Activated T-cell treated with anti-CD3 and anti-CD28 coated beads, Interleukin-2, amount 50 U/mL, for 4 hours (primary cell): Measurements from ENCODE around the gene NFIX. TPM values are rescaled to one million over a fixed set of nuclear protein-coding genes. Genes with fewer than 3 reads are reported as not detected.

Source experiments
- ATAC-seq, 2 donors: fragments of 200-7000 bp; cut with Tn5 transposase; one replicate each; pipeline ENCODE4 v1.10.0; 2021
- DNase-seq: peaks from one replicate; pipeline ENCODE4 v3.0.0-alpha.2; 2020
- H3K27me3 Mint-ChIP-seq: one replicate; pipeline ENCODE4 v1.8.0; 2021; ENCODE audit warnings: low read depth, mixed read lengths
- H3K36me3 Mint-ChIP-seq: one replicate; pipeline ENCODE4 v1.8.0; 2022; ENCODE audit warnings: mixed read lengths; ENCODE audit not compliant: insufficient read depth
- H3K4me1 Mint-ChIP-seq: one replicate; pipeline ENCODE4 v1.8.0; 2021; ENCODE audit warnings: low read depth, mixed read lengths
- H3K4me3 Mint-ChIP-seq: one replicate; pipeline ENCODE4 v1.8.0; 2021; ENCODE audit warnings: mild to moderate bottlenecking, moderate library complexity, mixed read lengths
- H3K9me3 Mint-ChIP-seq: one replicate; pipeline ENCODE4 v1.8.0; 2021; ENCODE audit warnings: mixed read lengths
- total RNA-seq, 3 donors: library from RNA; stranded (reverse); gene quantifications; one replicate each; pipeline ENCODE4 v1.2.1, GENCODE V29; 2021

Gene NFIX
- total RNA-seq, 3 donors from 2014 or later = 11.1 to 20.4 (median 16.1) TPM

DNA sequence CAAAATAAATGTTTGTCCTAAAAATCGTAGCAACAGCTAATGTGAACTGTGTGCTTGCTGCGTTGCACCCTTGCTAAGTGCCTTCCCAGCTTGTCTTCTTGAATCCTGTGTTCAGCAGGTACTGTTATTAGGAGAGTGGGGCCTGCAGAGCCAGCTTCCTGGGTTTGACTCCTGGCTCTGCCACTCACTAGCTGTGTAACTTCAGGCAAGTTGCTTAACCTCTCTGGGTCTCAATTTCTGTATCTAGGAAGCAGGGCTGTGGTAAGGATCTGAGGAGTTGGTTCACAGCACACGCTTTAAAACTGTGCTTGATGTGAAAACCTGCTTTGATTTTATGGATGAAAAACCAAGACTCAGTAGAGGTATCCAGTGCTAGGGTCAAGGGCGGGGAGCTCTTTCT lies 10.0 kb downstream of the NFIX start:
- DNase-seq (no peak), ATAC-seq (no peak)
- Mint-ChIP-seq H3K4me3 (no peak overlapping the region), H3K36me3 (peaks cover 3% of the 10 kb centered on the region), H3K9me3 (no peaks in the 10 kb centered on the region), H3K27me3 (peaks cover 21% of the 10 kb centered on the region), H3K4me1 (no peaks in the 10 kb centered on the region)

DNA sequence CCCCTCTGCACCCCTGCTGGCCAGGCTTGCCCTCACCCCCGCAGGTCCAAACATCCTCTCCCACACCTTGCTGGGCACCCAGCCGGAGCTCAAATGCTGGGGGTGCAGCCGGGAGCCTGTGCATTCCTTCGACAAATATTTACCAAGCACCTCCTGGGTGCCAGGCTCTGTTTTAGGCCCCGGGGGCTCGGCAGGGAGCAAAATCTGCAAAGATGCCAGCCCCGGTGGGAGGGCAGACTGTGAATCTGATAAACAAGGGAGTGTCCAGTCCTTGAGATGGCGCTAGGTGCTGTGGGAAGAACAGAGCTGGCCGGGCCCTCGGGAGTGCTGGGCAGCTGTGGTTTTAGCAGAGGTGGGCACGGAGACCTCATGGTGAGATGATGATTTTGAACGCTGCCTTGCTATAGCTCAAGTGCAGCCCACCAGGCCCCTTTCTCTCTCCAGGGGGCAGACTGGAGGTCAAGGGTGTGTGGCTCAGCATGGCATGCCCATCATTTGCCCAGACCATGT lies 10.6 kb downstream of the NFIX start:
- ATAC-seq = no peak
- H3K27me3 Mint-ChIP-seq = peaks cover 28% of the 10 kb centered on the region
- no peak overlapping the region for H3K4me3 Mint-ChIP-seq
- no peaks in the 10 kb centered on the region for H3K4me1 Mint-ChIP-seq
- no peak for DNase-seq
- no peaks in the 10 kb centered on the region for H3K9me3 Mint-ChIP-seq
- H3K36me3 Mint-ChIP-seq = peaks cover 3% of the 10 kb centered on the region

DNA sequence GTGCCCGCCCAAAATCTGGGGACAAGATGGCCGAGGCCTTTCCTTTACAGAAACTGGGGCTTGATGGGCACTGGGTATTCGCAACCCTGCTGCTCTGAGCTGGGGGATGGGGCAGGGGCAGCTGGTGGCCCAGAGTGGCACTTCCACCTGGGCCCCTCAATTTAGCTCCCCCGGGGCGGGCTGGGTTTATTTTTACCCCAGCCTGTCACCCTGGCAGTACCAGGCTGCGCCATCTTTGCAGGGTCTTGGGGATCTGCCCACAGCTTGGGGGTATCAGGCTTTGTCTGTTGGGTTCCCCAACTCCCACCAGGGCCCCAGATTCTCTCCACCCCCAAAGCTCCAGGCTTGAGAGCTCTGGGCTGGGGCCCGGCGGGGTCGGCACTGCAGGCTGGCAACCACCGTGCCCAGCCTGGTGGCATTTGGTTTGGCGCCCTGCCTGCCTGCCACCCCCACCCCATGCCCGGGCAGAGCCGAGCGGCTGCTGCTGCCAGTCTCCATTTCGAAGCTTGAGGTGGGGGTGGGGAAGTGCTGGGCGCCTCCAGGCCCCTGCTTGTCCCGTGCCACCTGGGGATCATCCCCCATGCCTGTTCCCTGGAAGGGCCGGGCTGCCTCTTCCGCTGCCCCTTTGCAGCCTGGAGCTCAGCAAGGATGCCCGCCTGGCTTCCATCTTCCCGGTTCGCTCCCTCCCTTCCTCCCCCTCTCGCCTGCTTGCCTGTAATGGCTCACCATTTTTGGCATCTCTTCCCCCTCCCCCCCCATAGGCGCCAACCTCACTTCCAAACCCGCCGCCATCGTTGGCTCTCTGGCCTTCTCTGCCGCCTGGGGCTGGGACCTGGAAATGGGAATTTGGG lies 11.4 kb downstream of the NFIX start:
- Mint-ChIP-seq H3K4me3 (no peak overlapping the region), H3K9me3 (no peaks in the 10 kb centered on the region), H3K4me1 (no peaks in the 10 kb centered on the region), H3K27me3 (peaks cover 35% of the 10 kb centered on the region), H3K36me3 (peaks cover 3% of the 10 kb centered on the region)
- ATAC-seq (no peak), DNase-seq (no peak)

DNA sequence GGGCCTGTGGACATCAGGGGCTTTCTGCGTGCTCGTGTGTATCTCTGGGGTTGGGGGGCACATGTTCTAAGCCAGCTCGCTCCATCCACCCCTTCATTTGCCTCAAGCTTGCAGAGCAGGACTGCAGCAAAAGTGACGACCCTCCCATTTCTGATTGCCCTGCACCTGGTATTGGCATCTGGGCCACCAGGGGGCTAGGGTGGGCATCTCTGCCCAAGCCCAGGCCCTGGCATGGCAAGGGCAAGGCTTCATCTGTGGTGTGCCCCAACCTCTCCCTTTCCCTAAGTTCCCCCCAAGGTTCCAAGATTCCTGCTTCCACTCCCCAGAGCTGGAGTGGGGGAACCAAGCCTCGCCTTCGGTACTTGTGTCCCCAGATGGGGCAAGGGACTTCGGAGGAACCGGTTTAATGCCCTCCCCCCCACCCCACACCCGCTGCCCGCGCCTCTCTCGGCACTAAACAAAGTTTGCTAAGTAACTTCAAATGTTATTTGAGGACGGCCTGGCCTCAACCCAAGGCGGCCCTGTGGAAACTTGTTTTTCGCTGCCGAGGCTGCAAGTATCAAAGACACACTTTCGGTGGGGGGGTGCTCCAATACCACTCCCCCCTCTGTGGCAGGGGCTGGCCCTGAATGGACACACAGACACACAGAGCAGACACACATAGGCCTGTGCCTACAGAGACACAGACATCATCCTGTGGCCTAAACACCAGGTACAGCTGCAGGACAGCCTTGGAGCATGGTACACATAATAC lies 12.2 kb downstream of the NFIX start:
- Mint-ChIP-seq H3K36me3 (peaks cover 3% of the 10 kb centered on the region), H3K9me3 (no peaks in the 10 kb centered on the region), H3K4me1 (peaks cover under 1% of the 10 kb centered on the region), H3K27me3 (peaks cover 41% of the 10 kb centered on the region), H3K4me3 (no peak overlapping the region)
- ATAC-seq (no peak), DNase-seq (no peak)

DNA sequence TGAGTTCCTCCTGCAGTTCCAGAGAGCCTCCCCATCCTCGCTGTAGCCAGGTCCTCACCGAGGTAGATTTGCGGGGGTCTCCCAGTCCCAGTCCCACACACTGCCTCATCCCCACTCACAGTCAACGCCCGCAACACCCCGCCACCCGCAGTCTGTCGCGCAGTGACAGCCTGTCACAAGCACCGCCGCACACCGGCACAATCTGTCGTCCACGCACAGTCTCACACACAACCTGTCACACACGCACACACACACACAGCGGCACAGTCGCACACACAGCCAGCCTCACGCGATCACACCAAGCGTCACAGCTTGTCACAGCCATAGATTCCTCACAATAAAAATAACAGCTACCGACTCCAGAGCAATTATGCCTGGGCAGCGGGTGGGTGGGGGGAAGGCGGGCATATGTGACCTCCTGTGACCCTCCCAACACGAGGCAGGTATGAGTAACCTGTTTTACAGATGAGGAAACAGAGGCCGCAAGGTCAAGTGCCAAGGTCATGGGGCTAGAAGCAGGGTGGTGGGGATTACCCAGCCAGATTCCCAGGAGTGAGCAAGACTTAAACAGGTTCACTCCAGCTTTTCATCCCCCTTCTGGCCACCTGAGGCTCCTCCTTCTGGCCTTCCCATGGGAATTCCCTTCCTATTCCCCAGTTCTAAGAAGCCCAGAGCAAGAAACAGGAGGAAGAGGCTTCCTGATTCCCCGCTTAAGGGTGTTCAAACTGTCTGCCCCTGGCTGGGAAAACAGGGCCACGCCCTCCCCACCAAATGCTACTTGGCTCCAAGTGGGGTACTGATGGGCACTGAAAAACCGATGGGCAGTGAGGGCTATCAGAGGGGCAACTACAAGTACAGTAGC lies 13.9 kb downstream of the NFIX start:
- H3K4me1 Mint-ChIP-seq = peaks cover 15% of the 10 kb centered on the region
- DNase-seq (no peak), ATAC-seq (no peak)
- H3K36me3 Mint-ChIP-seq = peaks cover 3% of the 10 kb centered on the region
- H3K27me3 Mint-ChIP-seq = peaks cover 52% of the 10 kb centered on the region
- H3K4me3 Mint-ChIP-seq = no peak overlapping the region
- no peaks in the 10 kb centered on the region for H3K9me3 Mint-ChIP-seq

DNA sequence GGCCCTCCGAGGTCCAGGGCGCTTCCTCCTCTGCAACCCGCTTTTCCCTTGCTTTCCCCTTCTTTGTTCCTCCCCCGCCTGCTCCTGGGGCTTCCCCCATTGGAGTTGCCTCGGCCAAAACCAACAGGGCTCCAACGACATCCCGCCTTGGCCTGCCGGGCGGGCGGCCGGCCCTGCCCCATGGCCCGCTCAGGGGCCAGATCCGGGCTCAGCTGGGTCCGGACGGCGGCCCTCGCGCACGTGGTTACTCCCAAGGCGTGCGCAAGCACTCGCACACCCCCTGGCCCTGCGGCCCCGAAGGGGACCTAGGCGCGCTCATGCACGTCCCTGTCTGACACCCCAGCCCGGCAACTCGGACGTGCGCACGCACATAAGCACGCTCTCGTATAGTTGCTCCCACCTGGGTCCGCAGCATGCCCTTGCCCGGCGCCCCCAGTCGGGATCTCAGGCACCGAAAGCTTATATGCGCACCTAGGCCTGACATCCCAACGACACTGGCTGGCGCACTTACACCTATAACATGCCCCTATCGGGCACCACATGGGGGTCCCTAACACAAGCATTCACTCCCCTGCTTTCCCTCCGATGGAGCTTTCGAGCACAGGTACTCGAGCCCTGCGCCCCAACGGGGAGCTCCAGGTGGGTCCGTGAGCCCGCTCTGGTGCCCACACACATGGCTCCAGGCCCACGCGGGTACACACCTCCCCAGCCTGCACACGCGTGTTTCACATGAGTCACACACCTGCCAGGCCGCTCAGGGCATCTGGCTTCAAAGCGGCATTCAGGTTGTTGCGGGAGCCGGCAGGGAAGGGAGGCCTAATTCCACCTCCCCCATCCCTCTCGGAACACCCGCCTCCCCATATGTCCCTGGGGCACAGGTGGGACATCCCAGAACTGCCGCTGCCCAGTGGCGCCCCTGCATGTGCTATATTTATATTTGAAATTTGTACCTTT lies 15.0 kb downstream of the NFIX start:
- peaks cover 62% of the 10 kb centered on the region for H3K27me3 Mint-ChIP-seq
- peaks cover 22% of the 10 kb centered on the region for H3K4me1 Mint-ChIP-seq
- DNase-seq = no peak
- ATAC-seq = no peak
- no peaks in the 10 kb centered on the region for H3K9me3 Mint-ChIP-seq
- peaks cover 3% of the 10 kb centered on the region for H3K36me3 Mint-ChIP-seq
- H3K4me3 Mint-ChIP-seq = no peak overlapping the region

DNA sequence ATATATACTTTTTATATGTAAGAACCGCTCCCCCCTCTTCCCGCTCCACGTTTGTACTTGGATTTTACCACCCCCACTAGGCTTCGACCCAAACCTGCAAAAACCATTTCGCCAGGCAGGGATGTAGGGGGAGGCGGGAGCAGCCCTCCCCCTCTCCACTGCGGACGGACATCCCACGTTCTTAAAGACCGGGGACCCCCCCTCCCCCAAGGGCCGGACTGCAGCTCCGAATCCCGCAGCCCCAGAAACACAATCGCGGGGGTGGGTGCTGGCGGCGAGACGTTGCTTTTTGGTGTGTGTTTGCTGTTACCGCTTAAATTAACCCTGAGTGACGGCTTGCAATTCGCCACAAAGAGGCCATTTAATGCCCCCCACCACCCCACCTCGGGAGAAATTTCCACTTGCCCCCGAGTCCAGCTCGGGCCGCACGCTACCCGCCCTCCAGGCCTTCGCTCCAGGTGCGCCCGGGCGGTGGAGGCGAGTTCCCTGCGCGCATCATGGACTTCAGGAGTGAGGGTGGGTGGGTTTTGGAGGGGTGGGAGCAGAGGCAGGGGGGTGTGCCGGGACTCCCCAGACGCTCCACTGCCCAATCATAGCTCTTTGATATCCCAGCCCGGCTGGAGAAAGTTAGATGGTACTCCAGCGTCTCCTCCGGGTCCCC lies 15.8 kb downstream of the NFIX start:
- Mint-ChIP-seq H3K27me3 (peaks cover 66% of the 10 kb centered on the region), H3K9me3 (no peaks in the 10 kb centered on the region), H3K4me3 (no peak overlapping the region), H3K4me1 (peaks cover 22% of the 10 kb centered on the region), H3K36me3 (peaks cover 3% of the 10 kb centered on the region)
- ATAC-seq (no peak), DNase-seq (no peak)

DNA sequence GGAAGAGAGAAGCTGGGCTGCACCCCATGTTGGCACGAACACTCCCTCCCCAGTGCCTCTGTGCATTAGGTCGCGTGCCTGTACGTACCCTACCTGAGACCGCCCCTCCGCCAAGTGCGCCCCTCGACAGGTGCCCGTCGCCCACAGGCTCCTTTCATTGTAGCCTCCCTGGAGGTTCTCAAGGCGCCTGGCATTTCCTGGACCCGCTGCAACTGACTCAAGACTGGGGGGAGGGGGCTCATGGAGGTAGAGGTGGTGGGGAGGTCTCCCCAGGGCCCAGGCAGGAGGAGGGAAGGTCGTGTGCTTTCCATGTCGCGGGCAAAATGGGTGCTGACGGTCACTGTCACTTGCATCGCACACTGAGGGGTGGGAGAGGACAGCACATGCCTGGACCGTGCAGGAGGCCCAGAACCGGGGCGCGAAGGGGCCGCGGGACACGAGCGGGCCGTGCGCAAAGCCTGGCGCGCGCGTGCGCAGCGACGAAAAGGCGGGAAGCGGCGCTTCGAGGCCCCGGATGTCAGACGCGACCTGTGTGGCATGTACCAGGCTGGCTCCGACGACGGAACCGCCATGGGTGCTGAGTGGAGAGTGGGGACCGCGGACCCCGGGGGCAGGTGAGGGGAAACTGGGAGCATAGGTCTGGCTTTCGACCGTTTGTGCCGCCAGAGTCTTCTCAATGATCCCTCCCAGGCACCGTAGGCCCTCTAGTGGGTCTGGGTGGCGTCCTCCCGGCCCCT lies 16.5 kb downstream of the NFIX start:
- peaks cover 22% of the 10 kb centered on the region for H3K4me1 Mint-ChIP-seq
- H3K4me3 Mint-ChIP-seq = peak overlapping the region; percentile 21
- ATAC-seq (no peak), DNase-seq (no peak)
- H3K9me3 Mint-ChIP-seq = no peaks in the 10 kb centered on the region
- peaks cover 3% of the 10 kb centered on the region for H3K36me3 Mint-ChIP-seq
- H3K27me3 Mint-ChIP-seq = peaks cover 70% of the 10 kb centered on the region

DNA sequence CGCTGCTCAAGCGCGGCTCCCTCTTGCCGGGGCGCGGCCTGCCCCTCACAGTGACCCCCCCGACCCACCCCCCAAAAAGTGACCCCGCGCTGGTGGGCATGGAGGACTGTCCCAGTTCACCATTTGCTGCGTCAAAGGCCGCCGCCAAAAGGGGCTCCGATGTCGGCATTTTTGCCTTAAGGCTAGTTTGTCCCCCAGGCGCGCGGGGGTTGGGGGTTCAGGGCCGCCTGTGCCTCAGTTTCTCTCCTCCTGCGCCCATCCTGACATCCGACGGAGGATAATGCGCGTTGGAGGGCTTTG lies 17.1 kb downstream of the NFIX start:
- Mint-ChIP-seq H3K27me3 (peaks cover 75% of the 10 kb centered on the region), H3K36me3 (peaks cover 3% of the 10 kb centered on the region), H3K4me3 (peak overlapping the region; percentile 83), H3K9me3 (no peaks in the 10 kb centered on the region), H3K4me1 (peaks cover 22% of the 10 kb centered on the region)
- DNase-seq (no peak), ATAC-seq (no peak)

DNA sequence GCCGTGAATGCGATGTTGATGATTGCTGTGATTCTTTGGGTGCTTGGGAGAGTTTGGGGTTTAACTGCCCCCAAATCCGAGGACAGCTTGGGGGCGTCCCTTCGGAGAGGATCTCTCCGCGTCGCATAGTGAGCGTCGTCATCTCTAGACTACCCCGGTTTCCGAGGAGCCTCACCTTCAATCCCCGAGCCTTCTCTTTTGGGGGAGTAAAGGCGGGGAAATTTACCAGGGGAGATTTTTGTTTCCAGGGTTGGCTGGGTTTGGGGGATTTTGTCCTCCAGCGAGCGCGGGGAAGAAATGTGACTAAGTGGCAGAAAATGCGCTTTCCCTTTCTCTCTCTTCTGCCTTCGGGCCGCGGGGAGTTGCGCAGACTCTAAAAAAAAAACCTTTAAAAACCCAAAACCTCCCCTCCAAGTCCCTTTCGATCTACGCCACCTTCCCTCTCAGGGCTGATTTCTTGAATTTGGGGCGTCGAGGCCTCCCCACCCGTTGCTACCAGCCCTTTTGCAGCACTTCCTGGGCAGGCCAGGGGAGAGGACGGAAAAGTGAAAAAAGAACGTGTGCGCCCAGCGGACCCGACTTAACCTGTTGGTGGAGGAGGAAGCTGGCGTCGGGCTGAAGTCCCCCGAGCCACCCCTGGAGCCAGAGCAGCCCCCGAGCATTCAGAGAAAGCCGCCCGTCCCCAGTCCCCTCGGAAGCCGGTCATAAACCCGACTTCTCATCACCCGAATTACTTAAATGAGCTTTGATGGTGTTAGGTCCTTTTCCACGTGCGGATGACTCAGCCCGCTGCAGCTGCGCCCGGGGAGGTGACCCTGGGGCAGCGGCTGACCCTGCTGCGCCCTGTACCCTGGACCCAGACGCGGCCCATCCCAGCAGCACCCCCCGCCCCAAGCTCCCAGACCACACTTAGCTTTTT lies 17.7 kb downstream of the NFIX start:
- Mint-ChIP-seq H3K27me3 (peaks cover 77% of the 10 kb centered on the region), H3K4me3 (peak overlapping the region; percentile 83), H3K9me3 (no peaks in the 10 kb centered on the region), H3K4me1 (peaks cover 22% of the 10 kb centered on the region), H3K36me3 (peaks cover 3% of the 10 kb centered on the region)
- ATAC-seq (peak; percentile 51 to 55), DNase-seq (no peak)

DNA sequence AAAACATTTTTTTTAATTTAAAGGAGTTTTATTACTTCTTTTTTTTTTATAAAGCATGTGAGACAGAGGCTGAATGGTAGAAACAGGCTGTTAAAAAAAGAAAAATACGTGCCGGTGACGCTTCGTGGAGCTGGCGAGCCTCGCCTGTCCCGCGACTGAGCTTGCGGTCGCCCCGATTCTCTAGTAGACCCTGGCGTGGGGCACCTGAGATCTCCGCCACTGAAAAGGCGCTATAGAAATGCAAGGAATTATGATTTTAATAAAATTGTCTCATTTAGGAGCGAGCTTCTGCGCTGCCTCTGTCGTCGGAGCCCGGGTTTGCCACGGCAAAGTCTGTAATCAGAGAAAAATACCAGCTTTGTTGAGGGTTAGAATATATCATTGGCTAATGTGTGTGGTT lies 18.4 kb downstream of the NFIX start:
- Mint-ChIP-seq H3K4me1 (peaks cover 22% of the 10 kb centered on the region), H3K36me3 (peaks cover 3% of the 10 kb centered on the region), H3K27me3 (peaks cover 71% of the 10 kb centered on the region), H3K4me3 (peak overlapping the region; percentile 83), H3K9me3 (no peaks in the 10 kb centered on the region)
- ATAC-seq (no peak), DNase-seq (no peak)
